Measurements from ENCODE around the gene NR6A1. TPM values are rescaled to one million over a fixed set of nuclear protein-coding genes. Genes with fewer than 3 reads are reported as not detected.

NR6A1 gene
- total RNA-seq, 1 donor from 2014 or later: 302 TPM

- Histone ChIP-seq H3K9ac (no peak overlapping the region), H3K36me3 (no peaks in the 10 kb centered on the region), H3K4me1 (peaks cover 31% of the 10 kb centered on the region), H3F3A (ENCODE audit: low read depth) (peaks cover 9% of the 10 kb centered on the region), H3K27ac (peak overlapping the region; percentile 74), H3K4me2 (no peak overlapping the region), H4K20me1 (ENCODE audit: low read depth) (peaks cover 59% of the 10 kb centered on the region), H3K4me3 (no peak overlapping the region), H3K27me3 (no peaks in the 10 kb centered on the region), H3K9me3 (ENCODE audit: low read depth) (no peaks in the 10 kb centered on the region), H2AFZ (replicated peaks) (no peak overlapping the region), H3K79me2 (ENCODE audit: low read depth) (peaks cover 97% of the 10 kb centered on the region)
- DNase-seq (ENCODE audit: low spot score): no peak
- Mint-ChIP-seq H3K9me3 (peaks cover 2% of the 10 kb centered on the region), H3K4me1 (peaks cover 19% of the 10 kb centered on the region), H3K27me3 (ENCODE audit: insufficient read depth, low read depth) (peaks cover 2% of the 10 kb centered on the region), H3K4me3 (no peak overlapping the region), H3K36me3 (peaks cover 14% of the 10 kb centered on the region), H3K27ac (peak overlapping the region; percentile 40)
- TF ChIP-seq CTCF (IDR thresholded peaks at IDR 0.05) (no peak), EZH2phosphoT487 (IDR thresholded peaks at IDR 0.05) (no peak), EZH2 (IDR thresholded peaks at IDR 0.05) (no peak)
Observed at GRCh38 chr9:124569942-124570341, 201.2 kb downstream of the NR6A1 start.

- no peak overlapping the region for H3K4me3 Mint-ChIP-seq
- Histone ChIP-seq H3K9ac (no peak overlapping the region), H3K27ac (no peak overlapping the region), H2AFZ (replicated peaks) (no peak overlapping the region), H3K4me2 (no peak overlapping the region), H3K79me2 (ENCODE audit: low read depth) (peaks cover 97% of the 10 kb centered on the region), H4K20me1 (ENCODE audit: low read depth) (peaks cover 61% of the 10 kb centered on the region), H3F3A (ENCODE audit: low read depth) (peaks cover 9% of the 10 kb centered on the region), H3K36me3 (no peaks in the 10 kb centered on the region), H3K4me3 (no peak overlapping the region), H3K9me3 (ENCODE audit: low read depth) (no peaks in the 10 kb centered on the region), H3K27me3 (no peaks in the 10 kb centered on the region), H3K4me1 (peaks cover 36% of the 10 kb centered on the region)
- DNase-seq (ENCODE audit: low spot score): no peak
- H3K36me3 Mint-ChIP-seq: peaks cover 14% of the 10 kb centered on the region
- TF ChIP-seq EZH2 (IDR thresholded peaks at IDR 0.05) (no peak), EZH2phosphoT487 (IDR thresholded peaks at IDR 0.05) (no peak), CTCF (IDR thresholded peaks at IDR 0.05) (no peak)
- peaks cover 6% of the 10 kb centered on the region for H3K27me3 Mint-ChIP-seq (ENCODE audit: insufficient read depth, low read depth)
- peaks cover 2% of the 10 kb centered on the region for H3K9me3 Mint-ChIP-seq
- no peak overlapping the region for H3K27ac Mint-ChIP-seq
- peaks cover 25% of the 10 kb centered on the region for H3K4me1 Mint-ChIP-seq
Observed at GRCh38 chr9:124567362-124567761, 203.7 kb downstream of the NR6A1 start.

- Mint-ChIP-seq H3K4me1 (peaks cover 14% of the 10 kb centered on the region), H3K27ac (no peak overlapping the region), H3K27me3 (ENCODE audit: insufficient read depth, low read depth) (peaks cover 6% of the 10 kb centered on the region), H3K36me3 (peaks cover 6% of the 10 kb centered on the region), H3K9me3 (peaks cover 2% of the 10 kb centered on the region), H3K4me3 (no peak overlapping the region)
- Histone ChIP-seq H3K9ac (no peak overlapping the region), H2AFZ (replicated peaks) (no peak overlapping the region), H3K4me3 (no peak overlapping the region), H3K4me2 (peak overlapping the region; percentile 0), H3K79me2 (ENCODE audit: low read depth) (peaks cover 95% of the 10 kb centered on the region), H3K4me1 (peaks cover 10% of the 10 kb centered on the region), H4K20me1 (ENCODE audit: low read depth) (peaks cover 70% of the 10 kb centered on the region), H3K9me3 (ENCODE audit: low read depth) (no peaks in the 10 kb centered on the region), H3K27me3 (no peaks in the 10 kb centered on the region), H3K36me3 (no peaks in the 10 kb centered on the region), H3K27ac (no peak overlapping the region), H3F3A (ENCODE audit: low read depth) (no peaks in the 10 kb centered on the region)
- no peak for DNase-seq (ENCODE audit: low spot score)
- TF ChIP-seq EZH2 (IDR thresholded peaks at IDR 0.05): no peak
- no peak for TF ChIP-seq EZH2phosphoT487 (IDR thresholded peaks at IDR 0.05)
- no peak for TF ChIP-seq CTCF (IDR thresholded peaks at IDR 0.05)
Observed at GRCh38 chr9:124562328-124562727, 208.8 kb downstream of the NR6A1 start.

Measured in neural progenitor cell (in vitro differentiated cells).